HCT116 (cell line): Measurements from ENCODE around the gene RPP21. TPM values are rescaled to one million over a fixed set of nuclear protein-coding genes. Genes with fewer than 3 reads are reported as not detected.

Experiments
- ATAC-seq: fragments of 200-7000 bp; cut with Tn5 transposase; 2 replicates; pipeline ENCODE4 v1.9.1; 2020; ENCODE audit warnings: mild to moderate bottlenecking, moderate library complexity
- BruUV-seq: library from RNA; stranded (reverse); fragments of 400-500 nt; replicated peaks from 2 replicates; lab custom pipeline; 2021; lab: Mats Ljungman, UMichigan
- CTCF ChIA-PET: fragments of 300-600 bp; sonication (Branson Sonifier 250); formaldehyde crosslinking; loops from one replicate; lab custom pipeline; 2021; ENCODE audit warnings: antibody characterized with exemption; lab: Charles Lee
- POLR2A ChIA-PET: fragments of 300-600, 350-600 bp; sonication (Branson Sonifier 250); formaldehyde crosslinking; loops from one replicate; lab custom pipeline; 2021; ENCODE audit warnings: antibody characterized with exemption; lab: Charles Lee
- RAD21 ChIA-PET, 2 experiments: fragments of 300-600 bp; sonication (Branson Sonifier 250); formaldehyde crosslinking; loops; one replicate each; lab custom pipeline; 2023; ENCODE audit warnings: low total read pairs in 2 of 2; ENCODE audit not compliant: uncharacterized antibody in 2 of 2, unreplicated experiment in 2 of 2, low non-redundant PET in 1 of 2; lab: Charles Lee
- DNase-seq: peaks from one replicate; pipeline ENCODE4 v3.0.0-alpha.2; 2010; ENCODE audit warnings: low read depth, low spot score
- H2AFZ ChIP-seq: fragments of 200-600 bp; shearing (Covaris generic), sonication (generic); 2 replicates; pipeline ENCODE4 v1.6.1; 2017; ENCODE audit warnings: low read depth, mixed run types, mixed read lengths, antibody characterized with exemption, low read length; ENCODE audit not compliant: poor library complexity, severe bottlenecking
- H3K27ac ChIP-seq: 2 replicates; pipeline ENCODE4 v1.5.1; 2012; ENCODE audit warnings: low read depth, low read length
- H3K27me3 ChIP-seq: fragments of 200-600 bp; sonication (generic); 2 replicates; pipeline ENCODE4 v1.6.1; 2016; ENCODE audit warnings: mixed run types, low read length, mixed read lengths; ENCODE audit not compliant: insufficient read depth
- H3K36me3 ChIP-seq, 2 experiments: fragments of 200-500 bp in 1 of 2; fragments of 200-600 bp in 1 of 2; sonication (Bioruptor generic) in 1 of 2; sonication (generic) in 1 of 2; 2 replicates each; pipeline versions ENCODE4 v1.5.1 to v1.6.1; 2014 to 2016; ENCODE audit warnings: low read length in 2 of 2, inconsistent platforms in 1 of 2, mixed read lengths in 1 of 2, mixed run types in 1 of 2; ENCODE audit not compliant: insufficient read depth in 2 of 2, control insufficient read depth in 1 of 2
- H3K4me1 ChIP-seq, 2 experiments: fragments of 200-600 bp in 1 of 2; sonication (generic) in 1 of 2; 2 replicates each; pipeline versions ENCODE4 v1.5.1 to v1.6.1; 2012 to 2017; ENCODE audit warnings: low read length in 2 of 2, inconsistent platforms in 1 of 2, mild to moderate bottlenecking in 1 of 2, mixed read lengths in 1 of 2, mixed run types in 1 of 2, moderate library complexity in 1 of 2; ENCODE audit not compliant: insufficient read depth in 2 of 2, control insufficient read depth in 1 of 2
- H3K4me2 ChIP-seq: fragments of 200-600 bp; sonication (generic); 2 replicates; pipeline ENCODE4 v1.6.1; 2017; ENCODE audit warnings: mixed run types, low read length, mixed read lengths
- H3K4me3 ChIP-seq, 2 experiments: fragments of 200-600 bp in 1 of 2; sonication (generic) in 1 of 2; replicated peaks in 1 of 2; 2 replicates each; pipeline ENCODE4 v1.5.1; 2011 to 2016; ENCODE audit warnings: low read length in 2 of 2, control low read depth in 1 of 2, low read depth in 1 of 2, mild to moderate bottlenecking in 1 of 2, mixed read lengths in 1 of 2, mixed run types in 1 of 2
- H3K79me2 ChIP-seq: fragments of 200-600 bp; sonication (generic); 2 replicates; pipeline ENCODE4 v1.6.1; 2017; ENCODE audit warnings: mild to moderate bottlenecking, mixed run types, low read length, moderate library complexity, mixed read lengths; ENCODE audit not compliant: insufficient read depth
- H3K9ac ChIP-seq: fragments of 200-600 bp; sonication (generic); 2 replicates; pipeline ENCODE4 v1.6.1; 2016; ENCODE audit warnings: low read length, mixed read lengths
- H3K9me2 ChIP-seq: fragments of 200-600 bp; sonication (generic), shearing (Covaris generic); 2 replicates; pipeline ENCODE4 v1.6.1; 2017; ENCODE audit warnings: mixed run types, mild to moderate bottlenecking, moderate library complexity; ENCODE audit not compliant: insufficient read depth
- H3K9me3 ChIP-seq, 2 experiments: fragments of 200-500 bp in 1 of 2; fragments of 200-600 bp in 1 of 2; sonication (Bioruptor generic) in 1 of 2; sonication (generic) in 1 of 2; 2 replicates each; pipeline ENCODE4 v1.6.1; 2014 to 2017; ENCODE audit warnings: low read length in 2 of 2, mixed read lengths in 2 of 2, inconsistent platforms in 1 of 2, low read depth in 1 of 2, mild to moderate bottlenecking in 1 of 2, mixed run types in 1 of 2, moderate library complexity in 1 of 2; ENCODE audit not compliant: control insufficient read depth in 1 of 2, insufficient read depth in 1 of 2
- H4K20me1 ChIP-seq: fragments of 200-600 bp; sonication (generic), shearing (Covaris generic); 2 replicates; pipeline ENCODE4 v1.6.1; 2017; ENCODE audit warnings: mixed run types, mild to moderate bottlenecking, moderate library complexity; ENCODE audit not compliant: insufficient read depth
- ATF3 ChIP-seq: IDR thresholded peaks from 2 replicates; pipeline ENCODE4 v1.6.1; 2012
- CBX3 ChIP-seq: IDR thresholded peaks from 2 replicates; pipeline ENCODE4 v1.6.1; 2012; ENCODE audit warnings: low read depth
- CEBPB ChIP-seq: IDR thresholded peaks from 2 replicates; pipeline ENCODE4 v1.6.1; 2012; ENCODE audit warnings: low read depth
- CTCF ChIP-seq, 3 experiments: fragments of 200-600 bp in 1 of 3; sonication (generic) in 1 of 3; IDR thresholded peaks in 2 of 3; conservative IDR thresholded peaks in 1 of 3; 2 replicates each; pipeline ENCODE4 v1.5.1; 2012 to 2017; ENCODE audit warnings: low read depth in 2 of 3, low read length in 2 of 3, antibody characterized with exemption in 1 of 3, borderline replicate concordance in 1 of 3, control low read depth in 1 of 3, mild to moderate bottlenecking in 1 of 3, mixed read lengths in 1 of 3, mixed run types in 1 of 3, moderate library complexity in 1 of 3; ENCODE audit not compliant: insufficient read depth in 1 of 3
- EGR1 ChIP-seq: IDR thresholded peaks from 2 replicates; pipeline ENCODE4 v1.6.1; 2012; ENCODE audit warnings: low read depth
- ELF1 ChIP-seq: IDR thresholded peaks from 2 replicates; pipeline ENCODE4 v1.6.1; 2012; ENCODE audit warnings: low read depth, borderline replicate concordance
- EZH2 ChIP-seq: fragments of 200-600 bp; sonication (generic); IDR thresholded peaks from 2 replicates; pipeline ENCODE4 v1.6.1; 2017; ENCODE audit warnings: antibody characterized with exemption, mixed run types
- EZH2phosphoT487 ChIP-seq: fragments of 200-600 bp; IDR thresholded peaks from 2 replicates; pipeline ENCODE4 v1.6.1; 2018; ENCODE audit warnings: antibody characterized with exemption, borderline replicate concordance
- FOSL1 ChIP-seq: IDR thresholded peaks from 2 replicates; pipeline ENCODE4 v1.6.1; 2012; ENCODE audit warnings: low read depth
- JUND ChIP-seq: IDR thresholded peaks from 2 replicates; pipeline ENCODE4 v1.6.1; 2012
- MAX ChIP-seq: IDR thresholded peaks from 2 replicates; pipeline ENCODE4 v1.6.1; 2012
- POLR2AphosphoS5 ChIP-seq: IDR thresholded peaks from 2 replicates; pipeline ENCODE4 v1.6.1; 2011; ENCODE audit warnings: mild to moderate bottlenecking, low read depth, low read length, moderate library complexity
- SIN3A ChIP-seq: IDR thresholded peaks from 2 replicates; pipeline ENCODE4 v1.6.1; 2012; ENCODE audit warnings: low read depth
- SP1 ChIP-seq: IDR thresholded peaks from 2 replicates; pipeline ENCODE4 v1.6.1; 2012; ENCODE audit warnings: low read depth
- SRF ChIP-seq: IDR thresholded peaks from 2 replicates; pipeline ENCODE4 v1.6.1; 2012; ENCODE audit warnings: low read depth
- TCF7L2 ChIP-seq: IDR thresholded peaks from 2 replicates; pipeline ENCODE4 v1.7.0; 2011; ENCODE audit warnings: borderline replicate concordance, inconsistent platforms; ENCODE audit not compliant: insufficient read depth, insufficient read length; ENCODE audit errors: extremely low read depth
- ZFX ChIP-seq: fragments of 450-650 bp; IDR thresholded peaks from 2 replicates; pipeline ENCODE4 v1.6.1; 2017
- intact Hi-C: fragments of 100-400 bp; cut with micrococcal nuclease; formaldehyde crosslinking; loops from 2 replicates; pipeline ENCODE4 v1.10.0; 2022
- total RNA-seq: library from RNA; stranded (reverse); gene quantifications from one replicate; pipeline ENCODE4 v1.2.1, GENCODE V29; 2021; ENCODE audit not compliant: unreplicated experiment

The RPP21 gene
- total RNA-seq, 1 experiment from 2014 or later: 70.4 TPM

- DNase-seq (no peak), ATAC-seq (no peak)
Observed at GRCh38 chr6:30361661-30362060, 16.7 kb downstream of the RPP21 start.

More at GRCh38 chr6:30361661-30362060, 16.7 kb downstream of the RPP21 start:
- H3K4me3 ChIP-seq: no peak overlapping the region
- H2AFZ ChIP-seq: no peak overlapping the region
- H3K27ac ChIP-seq: no peak overlapping the region
- H3K9me3 ChIP-seq: no peaks in the 10 kb centered on the region
- RAD21 ChIA-PET: no interaction called here
- CTCF ChIA-PET: no interaction called here
- H3K9ac ChIP-seq: no peak overlapping the region
- H3K36me3 ChIP-seq: no peaks in the 10 kb centered on the region
- intact Hi-C loops: no loop called here
- no peaks in the 10 kb centered on the region for H4K20me1 ChIP-seq
- no peaks in the 10 kb centered on the region for H3K79me2 ChIP-seq
- BruUV-seq: no TSS peak
- no peaks in the 10 kb centered on the region for H3K9me2 ChIP-seq
- H3K4me1 ChIP-seq: peaks cover 0 to 6% of the 10 kb centered on the region in 2 experiments; a peak in 1 of 4 replicates
- H3K27me3 ChIP-seq: peaks cover 11% of the 10 kb centered on the region; the same call in 1 of the 2 replicates
- POLR2A ChIA-PET: no interaction called here
- TF ChIP-seq EZH2: no peak
- TF ChIP-seq EGR1: no peak
- no peak for TF ChIP-seq SIN3A
- no peak for TF ChIP-seq MAX
- TF ChIP-seq ZFX: no peak
- TF ChIP-seq FOSL1: no peak
- no peak for TF ChIP-seq CEBPB
- no peak for TF ChIP-seq POLR2AphosphoS5
- TF ChIP-seq CBX3: no peak
- no peak for TF ChIP-seq EZH2phosphoT487
- TF ChIP-seq ELF1: no peak
- TF ChIP-seq JUND: no peak
- no peak for TF ChIP-seq SRF
- no peak for TF ChIP-seq TCF7L2
- no peak for TF ChIP-seq SP1
- TF ChIP-seq CTCF (IDR thresholded peaks at IDR 0.05 in 2 of 3, conservative IDR thresholded peaks at IDR 0.05 in 1 of 3; ENCODE audit: borderline replicate concordance in 1 of 3, insufficient read depth in 1 of 3, low read depth in 2 of 3, low read length in 2 of 3): no peak
- no peak for TF ChIP-seq ATF3
- H3K4me2 ChIP-seq: no peak overlapping the region
